MCF 10A (cell line): ENCODE results near the gene CACNA1D. TPM values are rescaled to one million over a fixed set of nuclear protein-coding genes. Genes with fewer than 3 reads are reported as not detected.

Source experiments
- BruUV-seq: library from RNA; stranded (reverse); fragments of 400-500 nt; replicated peaks from 2 replicates; lab custom pipeline; 2021; lab: Mats Ljungman, UMichigan
- CTCF ChIA-PET: fragments of 300-600 bp; sonication (Branson Sonifier 250); formaldehyde crosslinking; extraction: SDS; loops from one replicate; lab custom pipeline; 2021; ENCODE audit warnings: antibody characterized with exemption, inconsistent platforms; lab: Yijun Ruan, JAX
- POLR2A ChIA-PET: fragments of 300-600, 350-650 bp; sonication (Branson Sonifier 250); formaldehyde crosslinking; extraction: SDS; loops from one replicate; lab custom pipeline; 2020; ENCODE audit warnings: antibody characterized with exemption, inconsistent platforms; lab: Yijun Ruan, JAX
- DNase-seq: peaks from one replicate; pipeline ENCODE4 v3.0.0-alpha.2; 2018; ENCODE audit not compliant: unreplicated experiment
- H3K27ac Mint-ChIP-seq: one replicate; pipeline ENCODE4 v1.8.0; 2022; ENCODE audit warnings: mild to moderate bottlenecking, low read depth, mixed read lengths; ENCODE audit not compliant: unreplicated experiment
- H3K27me3 Mint-ChIP-seq: one replicate; pipeline ENCODE4 v1.8.0; 2022; ENCODE audit warnings: mixed read lengths; ENCODE audit not compliant: insufficient read depth, unreplicated experiment
- H3K36me3 Mint-ChIP-seq: one replicate; pipeline ENCODE4 v1.8.0; 2022; ENCODE audit warnings: mild to moderate bottlenecking, moderate library complexity, mixed read lengths; ENCODE audit not compliant: insufficient read depth, unreplicated experiment
- H3K4me1 Mint-ChIP-seq: one replicate; pipeline ENCODE4 v1.8.0; 2022; ENCODE audit warnings: mixed read lengths; ENCODE audit not compliant: insufficient read depth, unreplicated experiment
- H3K4me3 Mint-ChIP-seq: one replicate; pipeline ENCODE4 v1.8.0; 2022; ENCODE audit warnings: mild to moderate bottlenecking, moderate library complexity, mixed read lengths; ENCODE audit not compliant: unreplicated experiment
- H3K9me3 Mint-ChIP-seq: one replicate; pipeline ENCODE4 v1.8.0; 2022; ENCODE audit warnings: mixed read lengths; ENCODE audit not compliant: unreplicated experiment
- CTCF ChIP-seq: fragments of 200-600 bp; IDR thresholded peaks from one replicate; pipeline ENCODE4 v1.8.0; 2022; ENCODE audit warnings: antibody characterized with exemption, mild to moderate bottlenecking; ENCODE audit not compliant: unreplicated experiment
- intact Hi-C: fragments of 100-400 bp; cut with micrococcal nuclease; formaldehyde crosslinking; loops from 2 replicates; pipeline ENCODE4 v1.14.1; 2022
- total RNA-seq: library from RNA; stranded (reverse); gene quantifications from 2 replicates; pipeline ENCODE4 v1.2.3, GENCODE V29; 2022

Gene CACNA1D
- total RNA-seq, 1 experiment from 2014 or later: 0.26 TPM

- Mint-ChIP-seq H3K4me1 (no peaks in the 10 kb centered on the region), H3K27me3 (peaks cover 55% of the 10 kb centered on the region), H3K27ac (no peak overlapping the region), H3K4me3 (no peak overlapping the region), H3K36me3 (no peaks in the 10 kb centered on the region), H3K9me3 (no peaks in the 10 kb centered on the region)
- no peak for DNase-seq
- CTCF ChIA-PET: interaction anchor here (0.6 to 1.2 kb wide), 2 partner anchors 10 to 385 kb away, joined by 3 read pairs; no protein-coding TSS in a partner anchor
- intact Hi-C loops: no loop called here
- TF ChIP-seq CTCF: no peak
- POLR2A ChIA-PET: no interaction called here
- BruUV-seq: no TSS peak
These were observed 199.0 kb downstream of the CACNA1D start for GRCh38 chr3:53693451-53693850.

GRCh38 chr3:53694046-53694445 lies 199.6 kb downstream of the CACNA1D start:
- no peaks in the 10 kb centered on the region for H3K36me3 Mint-ChIP-seq
- POLR2A ChIA-PET: no interaction called here
- H3K27ac Mint-ChIP-seq: no peak overlapping the region
- H3K4me1 Mint-ChIP-seq: no peaks in the 10 kb centered on the region
- intact Hi-C loops: no loop called here
- no TSS peak for BruUV-seq
- peaks cover 61% of the 10 kb centered on the region for H3K27me3 Mint-ChIP-seq
- CTCF ChIA-PET: no interaction called here
- no peak for DNase-seq
- H3K4me3 Mint-ChIP-seq: no peak overlapping the region
- TF ChIP-seq CTCF: no peak
- no peaks in the 10 kb centered on the region for H3K9me3 Mint-ChIP-seq

GRCh38 chr3:53694666-53695323 lies 200.4 kb downstream of the CACNA1D start:
- ChIA-PET POLR2A (no interaction called here), CTCF (no interaction called here)
- no peak overlapping the region for H3K4me3 Mint-ChIP-seq
- TF ChIP-seq CTCF: no peak
- BruUV-seq: no TSS peak
- H3K4me1 Mint-ChIP-seq: no peaks in the 10 kb centered on the region
- no peak overlapping the region for H3K27ac Mint-ChIP-seq
- H3K27me3 Mint-ChIP-seq: peaks cover 63% of the 10 kb centered on the region
- DNase-seq: no peak
- H3K36me3 Mint-ChIP-seq: no peaks in the 10 kb centered on the region
- H3K9me3 Mint-ChIP-seq: no peaks in the 10 kb centered on the region
- intact Hi-C loops: no loop called here

DNA sequence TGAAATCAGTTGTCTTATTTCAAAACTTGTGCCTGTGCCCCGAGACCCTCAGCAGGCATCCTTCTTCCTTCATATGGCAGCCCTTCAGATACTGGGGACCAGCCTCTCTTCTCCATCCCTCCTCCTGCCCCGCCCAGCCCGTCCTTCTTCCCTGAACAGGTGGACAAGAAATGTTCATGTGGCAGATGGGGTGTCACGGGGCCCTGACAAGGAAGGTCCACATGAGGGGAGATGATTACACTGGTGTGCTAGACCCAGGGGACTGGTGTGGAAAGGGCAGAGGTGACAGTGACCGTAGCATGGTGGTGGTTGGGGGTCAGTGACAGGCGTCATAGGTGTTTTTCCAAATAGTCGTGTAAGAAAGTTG lies 200.9 kb downstream of the CACNA1D start:
- Mint-ChIP-seq H3K9me3 (no peaks in the 10 kb centered on the region), H3K27me3 (peaks cover 58% of the 10 kb centered on the region), H3K27ac (no peak overlapping the region), H3K36me3 (no peaks in the 10 kb centered on the region), H3K4me1 (no peaks in the 10 kb centered on the region), H3K4me3 (no peak overlapping the region)
- no TSS peak for BruUV-seq
- CTCF ChIA-PET: interaction anchor here (0.6 to 5.1 kb wide), 2 partner anchors 14 to 21 kb away, joined by 3 to 46 read pairs; no protein-coding TSS in a partner anchor
- no peak for TF ChIP-seq CTCF
- POLR2A ChIA-PET: no interaction called here
- no peak for DNase-seq
- intact Hi-C loops: no loop called here
